Astrocyte (in vitro differentiated cells and primary cell): ENCODE results near the gene IL17D. TPM values are rescaled to one million over a fixed set of nuclear protein-coding genes. Genes with fewer than 3 reads are reported as not detected.
"Not testable (repeated sequence)": the region's sequence is repeated elsewhere in the genome, so short reads cannot be mapped to it uniquely, and the experiment has no call there.

ENCODE experiments used
- DNase-seq: peaks from one replicate; pipeline ENCODE4 v3.0.0-alpha.2; 2010; ENCODE audit warnings: low read depth
- FAIRE-seq: peaks from 2 replicates; lab custom pipeline; 2011; peaks lifted over from hg19 to GRCh38; lab: Jason Lieb, UNC
- H2AFZ ChIP-seq: 2 replicates; pipeline ENCODE4 v1.6.0; 2012; ENCODE audit warnings: low read depth, low read length, inconsistent platforms
- H3K27ac ChIP-seq: 2 replicates; pipeline ENCODE4 v1.5.1; 2011; ENCODE audit warnings: low read depth, low read length, inconsistent platforms
- H3K27me3 ChIP-seq: 2 replicates; pipeline ENCODE4 v1.6.0; 2011; ENCODE audit warnings: low read length, inconsistent platforms; ENCODE audit not compliant: insufficient read depth
- H3K36me3 ChIP-seq: 2 replicates; pipeline ENCODE4 v1.5.1; 2011; ENCODE audit warnings: low read length, inconsistent platforms; ENCODE audit not compliant: insufficient read depth
- H3K4me1 ChIP-seq: 2 replicates; pipeline ENCODE4 v1.5.1; 2011; ENCODE audit warnings: low read length, inconsistent platforms; ENCODE audit not compliant: insufficient read depth
- H3K4me2 ChIP-seq: 2 replicates; pipeline ENCODE4 v1.6.0; 2012; ENCODE audit warnings: low read length, inconsistent platforms
- H3K4me3 ChIP-seq: 2 replicates; pipeline ENCODE4 v1.5.1; 2011; ENCODE audit warnings: low read depth, mild to moderate bottlenecking, low read length, inconsistent platforms; ENCODE audit not compliant: insufficient read depth
- H3K79me2 ChIP-seq: 2 replicates; pipeline ENCODE4 v1.6.0; 2012; ENCODE audit warnings: mild to moderate bottlenecking, low read length, inconsistent platforms; ENCODE audit not compliant: insufficient read depth
- H3K9ac ChIP-seq: 2 replicates; pipeline ENCODE4 v1.6.0; 2012; ENCODE audit warnings: mild to moderate bottlenecking, low read length, inconsistent platforms
- H3K9me3 ChIP-seq: 2 replicates; pipeline ENCODE4 v1.5.1; 2012; ENCODE audit warnings: low read depth, mild to moderate bottlenecking, low read length, inconsistent platforms; ENCODE audit not compliant: insufficient read depth
- H4K20me1 ChIP-seq: 2 replicates; pipeline ENCODE4 v1.6.0; 2012; ENCODE audit warnings: low read length, inconsistent platforms; ENCODE audit not compliant: insufficient read depth
- H3K27ac Mint-ChIP-seq: one replicate; pipeline ENCODE4 v1.8.0; 2021; ENCODE audit warnings: mild to moderate bottlenecking, mixed read lengths; ENCODE audit not compliant: unreplicated experiment
- H3K27me3 Mint-ChIP-seq: one replicate; pipeline ENCODE4 v1.8.0; 2021; ENCODE audit warnings: low read depth, mixed read lengths; ENCODE audit not compliant: unreplicated experiment
- H3K36me3 Mint-ChIP-seq: one replicate; pipeline ENCODE4 v1.8.0; 2021; ENCODE audit warnings: low read depth, mixed read lengths; ENCODE audit not compliant: unreplicated experiment
- H3K4me1 Mint-ChIP-seq: one replicate; pipeline ENCODE4 v1.8.0; 2021; ENCODE audit warnings: low read depth, mixed read lengths; ENCODE audit not compliant: unreplicated experiment
- H3K4me3 Mint-ChIP-seq: one replicate; pipeline ENCODE4 v1.8.0; 2021; ENCODE audit warnings: mild to moderate bottlenecking, moderate library complexity, mixed read lengths; ENCODE audit not compliant: unreplicated experiment
- H3K9me3 Mint-ChIP-seq: one replicate; pipeline ENCODE4 v1.8.0; 2021; ENCODE audit warnings: mild to moderate bottlenecking, mixed read lengths; ENCODE audit not compliant: unreplicated experiment
- CTCF ChIP-seq: IDR thresholded peaks from 2 replicates; pipeline ENCODE4 v1.5.1; 2011; ENCODE audit warnings: low read depth, mild to moderate bottlenecking, inconsistent platforms, low read length, moderate library complexity; ENCODE audit not compliant: insufficient read depth
- EZH2 ChIP-seq: IDR thresholded peaks from 2 replicates; pipeline ENCODE4 v1.6.1; 2012; ENCODE audit warnings: mild to moderate bottlenecking, low read length, inconsistent platforms; ENCODE audit not compliant: insufficient read depth
- total RNA-seq: library from RNA; stranded (reverse); gene quantifications from 2 replicates; pipeline ENCODE4 v1.2.1, GENCODE V29; 2021

IL17D gene
- total RNA-seq, 1 donor from 2014 or later, result 1.9 TPM

- peaks cover 8% of the 10 kb centered on the region for H3K9me3 Mint-ChIP-seq
- H3K9ac ChIP-seq, result no peak overlapping the region
- no peak overlapping the region for H3K4me3 Mint-ChIP-seq
- H3K36me3 Mint-ChIP-seq, result peaks cover 6% of the 10 kb centered on the region
- H3K4me3 ChIP-seq, result no peak overlapping the region
- no peak overlapping the region for H3K27ac ChIP-seq
- no peaks in the 10 kb centered on the region for H3K4me1 ChIP-seq
- H3K27me3 ChIP-seq, result no peaks in the 10 kb centered on the region
- DNase-seq (no peak), FAIRE-seq (no peak)
- H3K4me2 ChIP-seq, result no peak overlapping the region
- H3K36me3 ChIP-seq, result no peaks in the 10 kb centered on the region
- peaks cover 3% of the 10 kb centered on the region for H3K27me3 Mint-ChIP-seq
- H3K79me2 ChIP-seq, result no peaks in the 10 kb centered on the region
- H3K9me3 ChIP-seq, result no peaks in the 10 kb centered on the region
- no peaks in the 10 kb centered on the region for H3K4me1 Mint-ChIP-seq
- no peak overlapping the region for H3K27ac Mint-ChIP-seq
- TF ChIP-seq EZH2 (no peak), CTCF (no peak)
- H4K20me1 ChIP-seq, result no peaks in the 10 kb centered on the region
- H2AFZ ChIP-seq, result no peak overlapping the region
Measured at GRCh38 chr13:20738616-20739015, 35.1 kb downstream of the IL17D start.

GRCh38 chr13:20740021-20740420 is 36.5 kb downstream of the IL17D start:
- H3K36me3 Mint-ChIP-seq, result peaks cover 8% of the 10 kb centered on the region
- H3K27me3 Mint-ChIP-seq, result no peaks in the 10 kb centered on the region

GRCh38 chr13:20743830-20744404 is 40.4 kb downstream of the IL17D start:
- not testable (repeated sequence) for H3K27ac ChIP-seq, H3K79me2 ChIP-seq, H3K4me1 ChIP-seq, H2AFZ ChIP-seq, H3K27me3 ChIP-seq, H3K9me3 ChIP-seq, H3K4me2 ChIP-seq, FAIRE-seq, H3K9ac ChIP-seq, H3K36me3 ChIP-seq, H3K4me1 Mint-ChIP-seq, H3K36me3 Mint-ChIP-seq, H3K4me3 Mint-ChIP-seq, H3K27me3 Mint-ChIP-seq, H4K20me1 ChIP-seq, DNase-seq, H3K27ac Mint-ChIP-seq, H3K4me3 ChIP-seq
- peaks cover 14% of the 10 kb centered on the region for H3K9me3 Mint-ChIP-seq

More at GRCh38 chr13:20740021-20740420, 36.5 kb downstream of the IL17D start:
- no peaks in the 10 kb centered on the region for H3K36me3 ChIP-seq
- no peak overlapping the region for H2AFZ ChIP-seq
- H3K79me2 ChIP-seq, result no peaks in the 10 kb centered on the region
- Mint-ChIP-seq H3K4me3 (no peak overlapping the region), H3K4me1 (no peaks in the 10 kb centered on the region), H3K9me3 (peaks cover 11% of the 10 kb centered on the region), H3K27ac (no peak overlapping the region)
- H3K4me1 ChIP-seq, result no peaks in the 10 kb centered on the region
- TF ChIP-seq CTCF (no peak), EZH2 (no peak)
- no peak overlapping the region for H3K4me2 ChIP-seq
- H3K27me3 ChIP-seq, result no peaks in the 10 kb centered on the region
- H3K4me3 ChIP-seq, result no peak overlapping the region
- H3K27ac ChIP-seq, result no peak overlapping the region
- H3K9ac ChIP-seq, result no peak overlapping the region
- FAIRE-seq, result no peak
- no peaks in the 10 kb centered on the region for H4K20me1 ChIP-seq
- no peaks in the 10 kb centered on the region for H3K9me3 ChIP-seq
- no peak for DNase-seq
